H9 (cell line): Measurements from ENCODE around the gene REEP3. TPM values are rescaled to one million over a fixed set of nuclear protein-coding genes. Genes with fewer than 3 reads are reported as not detected.
A peak's percentile ranks its signal among the peaks of the same experiment; 100 is the strongest.

Source experiments
- DNase-seq: peaks from one replicate; pipeline ENCODE4 v3.0.0-alpha.2; 2017
- H2AFZ ChIP-seq: one replicate; pipeline ENCODE4 v1.6.1; 2013; ENCODE audit warnings: mild to moderate bottlenecking, low read length, control low read depth, moderate library complexity
- H2AK5ac ChIP-seq: 2 replicates; pipeline ENCODE4 v1.6.1; 2013; ENCODE audit warnings: low read length, control low read depth, mixed read lengths; ENCODE audit not compliant: insufficient read length
- H2BK120ac ChIP-seq: one replicate; pipeline ENCODE4 v1.6.1; 2013; ENCODE audit warnings: low read depth, mild to moderate bottlenecking, low read length, control low read depth, inconsistent platforms; ENCODE audit not compliant: poor library complexity, severe bottlenecking
- H2BK12ac ChIP-seq: 2 replicates; pipeline ENCODE4 v1.6.1; 2013; ENCODE audit warnings: low read length, control low read depth, mixed read lengths, low read depth; ENCODE audit not compliant: insufficient read length
- H2BK15ac ChIP-seq: 2 replicates; pipeline ENCODE4 v1.6.1; 2013; ENCODE audit warnings: low read depth, low read length, control low read depth
- H2BK20ac ChIP-seq: one replicate; pipeline ENCODE4 v1.6.1; 2013; ENCODE audit warnings: low read depth, mild to moderate bottlenecking, low read length, control low read depth, inconsistent platforms; ENCODE audit not compliant: poor library complexity, severe bottlenecking
- H2BK5ac ChIP-seq: 2 replicates; pipeline ENCODE4 v1.6.1; 2013; ENCODE audit warnings: low read length, control low read depth, mixed read lengths; ENCODE audit not compliant: insufficient read length
- H3K14ac ChIP-seq: 2 replicates; pipeline ENCODE4 v1.6.1; 2013; ENCODE audit warnings: low read length, control low read depth; ENCODE audit not compliant: insufficient read depth
- H3K18ac ChIP-seq: 2 replicates; pipeline ENCODE4 v1.6.1; 2013; ENCODE audit warnings: low read depth, mild to moderate bottlenecking, mixed read lengths, low read length, control low read depth; ENCODE audit not compliant: insufficient read length
- H3K23ac ChIP-seq: 2 replicates; pipeline ENCODE4 v1.6.1; 2013; ENCODE audit warnings: low read length, control low read depth, mixed read lengths, low read depth; ENCODE audit not compliant: insufficient read length
- H3K23me2 ChIP-seq: 2 replicates; pipeline ENCODE4 v1.6.1; 2013; ENCODE audit warnings: low read depth, mild to moderate bottlenecking, mixed read lengths, low read length, control low read depth; ENCODE audit not compliant: insufficient read length, poor library complexity, severe bottlenecking
- H3K27ac ChIP-seq: 2 replicates; pipeline ENCODE4 v1.5.1; 2013; ENCODE audit warnings: low read length, control low read depth, mixed read lengths, low read depth; ENCODE audit not compliant: insufficient read length
- H3K27me3 ChIP-seq: 2 replicates; pipeline ENCODE4 v1.6.1; 2013; ENCODE audit warnings: low read length, control low read depth, inconsistent platforms; ENCODE audit not compliant: insufficient read depth
- H3K4ac ChIP-seq: 2 replicates; pipeline ENCODE4 v1.6.1; 2013; ENCODE audit warnings: low read depth, mild to moderate bottlenecking, control low read depth, inconsistent platforms, low read length, moderate library complexity
- H3K4me1 ChIP-seq: 2 replicates; pipeline ENCODE4 v1.6.1; 2013; ENCODE audit warnings: low read length, control low read depth, inconsistent platforms; ENCODE audit not compliant: insufficient read depth
- H3K4me2 ChIP-seq: 2 replicates; pipeline ENCODE4 v1.6.1; 2013; ENCODE audit warnings: low read length, control low read depth, mixed read lengths; ENCODE audit not compliant: insufficient read length, insufficient read depth
- H3K56ac ChIP-seq: 2 replicates; pipeline ENCODE4 v1.6.1; 2013; ENCODE audit warnings: low read depth, mild to moderate bottlenecking, mixed read lengths, low read length, control low read depth; ENCODE audit not compliant: insufficient read length
- H3K79me1 ChIP-seq: 2 replicates; pipeline ENCODE4 v1.6.1; 2013; ENCODE audit warnings: low read depth, mild to moderate bottlenecking, moderate library complexity, low read length, control low read depth, inconsistent platforms; ENCODE audit not compliant: insufficient read depth, poor library complexity, severe bottlenecking
- H3K79me2 ChIP-seq: 2 replicates; pipeline ENCODE4 v1.6.1; 2013; ENCODE audit warnings: low read length, control low read depth, inconsistent platforms; ENCODE audit not compliant: insufficient read depth
- H3K9ac ChIP-seq: 2 replicates; pipeline ENCODE4 v1.6.1; 2013; ENCODE audit warnings: low read length, control low read depth, mixed read lengths; ENCODE audit not compliant: insufficient read length; ENCODE audit errors: extremely low read depth
- H3K9me3 ChIP-seq: one replicate; pipeline ENCODE4 v1.6.1; 2013; ENCODE audit warnings: low read depth, low read length, inconsistent platforms; ENCODE audit not compliant: control insufficient read depth
- H3T11ph ChIP-seq: one replicate; pipeline ENCODE4 v1.6.1; 2013; ENCODE audit warnings: mild to moderate bottlenecking, low read length, control low read depth, inconsistent platforms
- H4K20me1 ChIP-seq: one replicate; pipeline ENCODE4 v1.6.1; 2013; ENCODE audit not compliant: control insufficient read depth, insufficient read length, insufficient read depth
- H4K5ac ChIP-seq: 2 replicates; pipeline ENCODE4 v1.6.1; 2013; ENCODE audit warnings: low read depth, mild to moderate bottlenecking, mixed read lengths, low read length, control low read depth; ENCODE audit not compliant: insufficient read length
- H4K8ac ChIP-seq: replicated peaks from 2 replicates; pipeline ENCODE4 v1.6.1; 2013; ENCODE audit warnings: low read length, control low read depth, mixed read lengths, low read depth; ENCODE audit not compliant: insufficient read length
- H4K91ac ChIP-seq: 2 replicates; pipeline ENCODE4 v1.6.1; 2013; ENCODE audit warnings: low read depth, mild to moderate bottlenecking, moderate library complexity, mixed read lengths, low read length, control low read depth; ENCODE audit not compliant: insufficient read length
- H3K27ac Mint-ChIP-seq, 3 experiments: 2 replicates in 2 of 3; 3 replicates in 1 of 3; pipeline ENCODE4 v1.8.0; 2020 to 2021; ENCODE audit warnings: mixed read lengths in 3 of 3, mild to moderate bottlenecking in 1 of 3, moderate library complexity in 1 of 3
- H3K27me3 Mint-ChIP-seq: 2 replicates; pipeline ENCODE4 v1.8.0; 2021; ENCODE audit warnings: low read depth, mild to moderate bottlenecking, moderate library complexity, mixed read lengths
- H3K36me3 Mint-ChIP-seq, 3 experiments: 2 replicates in 2 of 3; 3 replicates in 1 of 3; pipeline ENCODE4 v1.8.0; 2020 to 2021; ENCODE audit warnings: low read depth in 3 of 3, mixed read lengths in 3 of 3; ENCODE audit not compliant: insufficient read depth in 1 of 3
- H3K4me1 Mint-ChIP-seq, 2 experiments: 2 replicates each; pipeline ENCODE4 v1.8.0; 2020; ENCODE audit warnings: mixed read lengths in 2 of 2
- H3K4me3 Mint-ChIP-seq, 2 experiments: 2 replicates in 1 of 2; 3 replicates in 1 of 2; pipeline ENCODE4 v1.8.0; 2020 to 2021; ENCODE audit warnings: mild to moderate bottlenecking in 2 of 2, mixed read lengths in 2 of 2, moderate library complexity in 1 of 2
- H3K9me3 Mint-ChIP-seq, 2 experiments: 2 replicates in 1 of 2; 3 replicates in 1 of 2; pipeline ENCODE4 v1.8.0; 2020; ENCODE audit warnings: mild to moderate bottlenecking in 2 of 2, mixed read lengths in 2 of 2, moderate library complexity in 1 of 2
- CTCF ChIP-seq: fragments of 200-600 bp; sonication (generic); conservative IDR thresholded peaks from 3 replicates; pipeline ENCODE4 v1.8.0; 2021; ENCODE audit warnings: antibody characterized with exemption, mild to moderate bottlenecking
- WGBS: extraction: QIAGEN DNeasy Blood & Tissue Kit; methylation state at CpG from one replicate; pipeline ENCODE4 v1.1.7; 2013; ENCODE audit warnings: missing lambda C conversion rate, low lambda C conversion rate, mixed read lengths; ENCODE audit not compliant: insufficient read length; ENCODE audit errors: extremely low coverage; 5-methylcytosine and 5-hydroxymethylcytosine counted together
- total RNA-seq: library from RNA; stranded (reverse); gene quantifications from 2 replicates; pipeline ENCODE4 v1.2.1, GENCODE V29; 2021

The REEP3 gene
- total RNA-seq, 1 experiment from 2014 or later = 21.4 TPM

GRCh38 chr10:63603709-63604445, 82.7 kb downstream of the REEP3 start:
- Histone ChIP-seq H3K9me3 (no peaks in the 10 kb centered on the region), H3K4me1 (no peaks in the 10 kb centered on the region), H3K23ac (no peak overlapping the region), H3K14ac (no peak overlapping the region), H2BK15ac (no peak overlapping the region), H2BK120ac (no peak overlapping the region), H3K79me1 (no peaks in the 10 kb centered on the region), H3K4me2 (no peak overlapping the region), H2BK12ac (no peak overlapping the region), H3K79me2 (no peaks in the 10 kb centered on the region), H4K5ac (no peak overlapping the region), H4K8ac (no peak overlapping the region), H4K20me1 (no peaks in the 10 kb centered on the region), H3K4ac (no peak overlapping the region), H2AFZ (no peak overlapping the region), H4K91ac (no peak overlapping the region), H3T11ph (no peak overlapping the region), H3K9ac (no peak overlapping the region), H3K27me3 (no peaks in the 10 kb centered on the region), H2AK5ac (no peak overlapping the region), H3K56ac (no peak overlapping the region), H3K27ac (no peak overlapping the region), H3K18ac (no peak overlapping the region), H3K23me2 (no peaks in the 10 kb centered on the region), H2BK20ac (no peak overlapping the region), H2BK5ac (no peak overlapping the region)
- H3K27me3 Mint-ChIP-seq = no peaks in the 10 kb centered on the region
- no CpG with 5 or more reads among the region's 7 CpGs for WGBS
- peaks cover 11 to 23% (median 22%) of the 10 kb centered on the region in 3 experiments; a peak in 6 of 7 replicates for H3K36me3 Mint-ChIP-seq
- H3K4me1 Mint-ChIP-seq = peaks cover 7 to 10% of the 10 kb centered on the region in 2 experiments
- no peak overlapping the region for H3K4me3 Mint-ChIP-seq
- TF ChIP-seq CTCF = no peak
- H3K27ac Mint-ChIP-seq = peak overlapping the region in 1 of 3 experiments; percentile 79; a peak in 2 of 7 replicates
- no peaks in the 10 kb centered on the region for H3K9me3 Mint-ChIP-seq
- DNase-seq = no peak
